22Rv1 (cell line): ENCODE data around the gene TRPT1.

Experiments
- CTCF ChIP-seq: fragments of 450-650 bp; IDR thresholded peaks from 2 replicates; pipeline ENCODE4 v1.5.1; 2017; ENCODE audit warnings: mild to moderate bottlenecking
- ZFX ChIP-seq: fragments of 450-650 bp; IDR thresholded peaks from 2 replicates; pipeline ENCODE4 v1.6.1; 2017; ENCODE audit warnings: antibody characterized with exemption, borderline replicate concordance

- TF ChIP-seq CTCF (no peak), ZFX (no peak)
Observed at GRCh38 chr11:64253481-64253880, 27.5 kb upstream of the TRPT1 start.
